ENCODE data around the gene CACNG5.
"Not testable (repeated sequence)": the region's sequence is repeated elsewhere in the genome, so short reads cannot be mapped to it uniquely, and the experiment has no call there.

The CACNG5 gene

DNA sequence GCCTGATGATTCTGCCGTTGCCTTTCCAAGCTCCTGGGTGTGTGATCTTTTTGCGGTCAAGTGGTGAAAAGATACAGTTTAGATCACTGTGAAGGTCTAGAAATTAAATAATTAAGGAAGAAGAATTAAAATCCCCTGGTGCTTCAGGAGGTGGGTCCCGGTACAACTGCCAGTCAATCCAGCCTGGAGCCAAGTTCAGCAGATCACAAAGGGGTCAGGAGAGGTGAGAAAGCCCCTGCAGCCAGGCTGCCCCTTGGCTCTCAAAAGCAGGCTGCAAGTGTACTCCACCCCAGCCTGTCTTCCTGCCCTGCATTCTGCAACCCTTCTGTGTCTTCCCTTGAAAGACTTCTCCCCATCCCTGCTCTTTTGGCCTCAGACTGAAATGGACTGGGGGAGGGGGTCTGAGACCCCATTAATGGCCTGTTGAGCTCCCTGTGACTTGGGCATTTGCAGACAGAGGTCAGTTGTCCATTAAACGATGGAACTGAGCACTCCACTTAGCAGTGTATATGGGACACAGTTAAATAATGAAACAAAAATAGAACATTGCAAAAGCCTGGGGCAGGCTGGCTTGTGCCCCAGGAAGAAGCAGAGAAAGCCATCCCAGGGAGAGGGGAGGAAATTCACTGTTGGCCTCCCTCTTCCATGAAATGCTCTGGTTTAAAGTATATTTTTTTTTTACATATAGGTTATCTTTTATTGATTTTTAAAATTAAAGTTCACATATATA lies 15.1 kb downstream of the CACNG5 start:
- no peak for DNase-seq (ENCODE audit: low read depth)

GRCh38 chr17:66850692-66851091 lies 15.8 kb downstream of the CACNG5 start:
- DNase-seq (ENCODE audit: low read depth): no peak

GRCh38 chr17:66855204-66855603 lies 20.3 kb downstream of the CACNG5 start:
- no peak for DNase-seq (ENCODE audit: low read depth)

- no peak for DNase-seq (ENCODE audit: low read depth)
These were observed 23.5 kb downstream of the CACNG5 start for GRCh38 chr17:66858226-66859083.

GRCh38 chr17:66859353-66859752 lies 24.4 kb downstream of the CACNG5 start:
- DNase-seq (ENCODE audit: low read depth): no peak

DNA sequence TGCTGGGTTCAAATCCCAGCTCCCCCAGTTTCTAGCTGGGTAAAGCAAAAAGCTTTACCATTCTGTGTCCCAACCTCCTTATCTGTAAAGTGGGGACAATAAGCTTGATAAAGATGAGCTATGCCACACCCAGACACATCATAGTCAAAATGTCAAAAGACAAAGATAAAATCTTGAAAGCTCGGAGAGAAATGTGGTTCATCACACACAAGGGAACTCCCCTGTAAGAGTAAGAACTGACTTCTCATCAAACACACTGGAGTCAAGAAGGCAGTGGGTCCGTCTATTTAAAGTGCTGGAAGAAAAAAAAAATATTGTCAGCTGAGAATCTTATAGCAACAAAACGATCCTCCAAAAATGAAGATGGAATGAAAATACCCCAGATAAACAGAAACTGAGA lies 25.3 kb downstream of the CACNG5 start:
- no peak for DNase-seq (ENCODE audit: low read depth)

GRCh38 chr17:66863820-66864219 lies 28.9 kb downstream of the CACNG5 start:
- DNase-seq (ENCODE audit: low read depth): no peak

- no peak for DNase-seq (ENCODE audit: low read depth)
These were observed 30.2 kb downstream of the CACNG5 start for GRCh38 chr17:66865151-66865550.

DNA sequence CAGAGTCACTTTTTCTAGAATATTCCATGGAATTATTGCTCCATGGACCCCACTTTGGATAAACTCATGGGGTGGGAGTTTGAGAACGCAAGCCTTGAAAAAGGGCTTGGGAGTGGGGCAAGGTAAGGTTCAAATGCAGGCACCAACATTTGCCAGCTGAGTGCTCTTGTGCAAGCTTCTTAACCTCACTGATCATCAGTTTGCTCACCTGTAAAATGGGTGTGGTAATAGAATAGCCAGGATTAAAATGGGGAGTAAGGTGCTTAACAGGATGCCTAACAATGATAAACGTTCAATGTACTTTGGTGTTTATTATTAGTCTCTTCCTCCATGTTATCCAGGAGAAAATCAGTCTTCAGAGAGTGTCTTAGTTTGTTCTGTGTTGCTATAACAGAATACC lies 39.0 kb downstream of the CACNG5 start:
- DNase-seq (ENCODE audit: low read depth): no peak

- no peak for DNase-seq (ENCODE audit: low read depth)
These were observed 50.0 kb downstream of the CACNG5 start for GRCh38 chr17:66884931-66885330.

DNA sequence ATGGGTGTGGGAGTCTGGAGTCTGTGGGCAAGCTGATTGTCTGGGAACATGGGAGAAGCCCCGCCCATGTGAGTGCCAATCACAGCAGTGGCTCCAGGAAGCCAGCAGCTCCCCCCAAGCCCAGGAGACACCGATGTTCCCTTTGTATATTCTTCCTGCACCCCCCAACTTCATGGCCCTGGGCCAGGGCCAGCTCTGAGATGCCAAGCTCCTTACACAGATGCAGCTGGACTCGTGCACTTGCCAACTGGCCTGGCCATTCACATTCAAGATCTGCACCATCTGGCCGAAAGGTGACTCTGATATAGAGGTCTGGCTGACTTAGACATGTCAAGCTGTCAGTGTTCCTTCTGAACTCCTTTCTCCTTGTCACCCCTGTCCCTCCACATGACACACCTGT lies 50.5 kb downstream of the CACNG5 start:
- DNase-seq (ENCODE audit: low read depth): no peak

DNA sequence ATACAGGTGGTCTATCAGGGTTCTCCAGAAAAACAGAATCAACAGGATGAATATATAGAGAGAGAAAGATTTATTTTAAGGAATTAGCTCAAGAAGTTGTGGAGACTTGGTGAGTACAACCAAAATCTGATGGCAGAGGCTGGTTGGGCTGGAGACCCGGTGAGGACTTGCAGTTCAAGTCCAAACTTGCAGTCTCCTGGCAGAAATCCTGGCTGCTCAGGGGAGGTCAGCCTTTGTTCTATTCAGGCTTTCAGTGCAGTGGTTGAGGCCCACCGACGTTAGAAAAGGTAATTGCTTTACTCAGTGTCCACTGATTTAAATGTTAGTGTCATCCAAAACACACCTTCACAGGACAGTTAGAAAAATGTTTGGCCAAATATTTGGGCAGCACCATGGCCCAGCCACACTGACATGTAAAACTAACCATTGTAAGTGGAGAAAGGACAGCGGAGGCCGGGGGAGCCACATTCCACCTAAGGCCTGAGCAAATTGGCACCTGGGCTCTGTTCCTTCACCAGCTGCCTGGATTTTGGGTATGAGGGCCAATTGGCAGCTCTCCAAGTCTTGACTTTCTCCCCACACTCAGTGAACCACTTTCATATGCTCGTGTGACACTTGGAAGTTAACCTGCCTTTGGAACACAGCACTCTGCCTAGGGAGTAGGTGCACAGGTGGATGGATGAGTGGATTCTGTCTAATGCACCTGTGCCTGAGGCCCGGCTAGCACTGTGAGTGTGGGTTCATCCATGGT lies 54.7 kb downstream of the CACNG5 start:
- DNase-seq (ENCODE audit: low read depth): no peak

DNA sequence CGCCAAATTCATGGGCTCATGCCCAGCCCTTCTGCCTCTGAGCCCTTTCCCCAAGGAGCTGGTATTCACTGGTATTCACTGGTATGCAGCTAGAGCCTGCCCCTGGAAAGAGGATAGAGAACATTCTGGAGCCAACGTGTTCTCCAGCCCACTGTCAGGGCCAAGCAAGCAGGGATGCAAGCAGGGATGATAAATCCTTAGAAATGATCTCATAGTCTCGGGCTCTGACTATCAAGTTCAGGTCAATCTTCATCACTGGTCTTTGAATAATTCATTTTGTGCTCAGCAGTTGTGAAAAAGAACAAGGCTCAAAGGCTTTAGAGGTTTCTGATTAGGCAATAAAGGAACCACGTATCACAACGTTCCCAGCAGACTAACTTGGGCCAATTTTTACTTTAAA lies 57.3 kb downstream of the CACNG5 start:
- DNase-seq (ENCODE audit: low read depth): no peak

DNA sequence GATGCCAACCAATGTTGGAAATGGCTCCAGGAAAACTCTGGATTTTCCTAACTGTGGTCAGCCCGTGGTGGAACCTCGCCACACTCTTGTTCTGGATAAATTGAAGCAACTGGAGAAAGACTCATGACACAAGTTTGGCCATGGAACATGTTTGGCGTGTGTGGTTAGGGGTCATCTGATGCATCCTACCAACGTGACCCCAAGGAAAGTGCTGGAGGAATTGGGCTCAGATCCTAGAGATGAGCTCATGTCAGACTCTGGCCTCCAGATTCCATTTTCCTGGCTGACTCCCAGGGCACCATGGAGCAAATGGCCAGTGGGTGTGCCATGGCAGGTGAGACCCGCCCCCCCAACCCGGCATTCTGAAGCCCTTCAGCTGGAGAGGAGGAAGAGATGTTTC lies 58.5 kb downstream of the CACNG5 start:
- DNase-seq (ENCODE audit: low read depth): no peak

DNA sequence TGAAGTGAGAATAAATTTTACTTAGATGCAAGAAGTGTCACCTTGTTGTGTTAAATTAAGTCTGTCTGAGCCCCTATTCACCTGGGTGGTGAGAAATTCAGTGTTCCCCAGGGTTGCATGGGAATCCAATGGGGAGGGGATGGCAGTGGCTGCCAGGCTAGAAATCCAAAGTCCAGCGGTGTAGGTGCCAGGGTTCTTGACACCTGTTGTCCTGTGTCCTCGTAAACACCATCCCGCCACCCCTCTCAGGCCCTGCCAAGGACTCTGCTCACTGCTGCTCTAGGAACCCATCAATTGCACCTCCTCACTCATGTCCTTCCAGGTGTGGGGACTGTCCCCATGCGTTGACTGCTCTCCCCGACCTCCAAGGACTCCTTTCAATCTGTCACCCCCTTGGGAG lies 58.9 kb downstream of the CACNG5 start:
- DNase-seq (ENCODE audit: low read depth): no peak

GRCh38 chr17:66897141-66897540 lies 62.2 kb downstream of the CACNG5 start:
- DNase-seq (ENCODE audit: low read depth): no peak

GRCh38 chr17:66898536-66898935 lies 63.6 kb downstream of the CACNG5 start:
- no peak for DNase-seq (ENCODE audit: low read depth)

- DNase-seq (ENCODE audit: low read depth): no peak
These were observed 65.5 kb downstream of the CACNG5 start for GRCh38 chr17:66900126-66901010.

- DNase-seq (ENCODE audit: low read depth): not testable (repeated sequence)
These were observed 68.4 kb downstream of the CACNG5 start for GRCh38 chr17:66903296-66903695.

- no peak for DNase-seq (ENCODE audit: low read depth)
These were observed 68.9 kb downstream of the CACNG5 start for GRCh38 chr17:66903781-66904180.

DNA sequence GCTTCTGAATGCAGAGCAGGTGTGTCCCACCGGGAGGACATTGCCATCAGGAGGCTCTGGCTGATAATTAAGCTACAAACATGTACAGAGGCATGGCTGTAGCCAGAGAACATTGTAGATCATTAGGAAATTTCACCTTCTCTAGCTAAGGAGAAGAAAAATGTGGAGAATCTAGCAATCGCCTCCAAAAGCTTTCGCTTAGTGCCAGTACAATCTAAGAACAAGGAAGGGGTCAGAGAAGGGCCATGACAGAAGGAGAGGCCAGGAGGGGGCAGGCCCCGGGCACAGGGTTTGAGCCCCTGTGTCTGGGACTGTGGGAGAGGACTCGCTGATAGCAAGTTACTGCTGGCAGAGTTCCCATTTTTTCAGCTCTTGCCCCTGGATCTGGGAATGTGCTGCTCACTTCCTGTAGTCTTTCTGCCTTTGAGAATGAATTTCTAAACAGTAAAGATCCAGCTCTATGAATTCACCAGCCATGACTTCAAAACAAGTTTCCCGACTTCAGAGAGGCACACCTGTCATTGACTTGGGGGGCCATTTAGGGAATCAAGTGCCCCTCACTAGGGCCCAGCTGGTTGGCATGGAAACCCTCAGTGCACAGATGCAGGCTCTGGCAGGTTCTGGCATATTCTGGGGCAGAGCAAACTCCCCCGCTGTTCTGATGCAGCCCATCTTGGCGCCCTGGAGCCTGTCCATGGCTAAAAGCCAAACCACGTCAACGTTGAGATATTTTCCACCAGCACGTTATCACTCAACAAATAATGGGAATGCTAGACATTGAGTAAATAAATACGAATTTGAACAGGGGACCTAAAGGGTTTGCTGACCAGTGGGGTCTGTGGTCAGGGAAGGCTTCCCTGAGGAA lies 70.1 kb downstream of the CACNG5 start:
- no peak for DNase-seq (ENCODE audit: low read depth)
